ENCODE results near the gene TUBG2.

GRCh38 chr17:42659079-42659931 is at the start of gene TUBG2:
- TF ChIP-seq CTCF (IDR thresholded peaks at IDR 0.05; ENCODE audit: low read depth, low read length), result no peak
- no peak for TF ChIP-seq EZH2phosphoT487 (IDR thresholded peaks at IDR 0.05; ENCODE audit: low read depth)

All from OCI-LY3 (cell line).